Dendritic cell treated with granulocyte-macrophage colony-stimulating factor and Interleukin-4, amounts not matched to agents 40 ng/mL and 50 ng/mL, for 4 days (primary cell): ENCODE data around the gene GTF2IRD2.
A peak's percentile ranks its signal among the peaks of the same experiment; 100 is the strongest.
"Not testable (repeated sequence)": the region's sequence is repeated elsewhere in the genome, so short reads cannot be mapped to it uniquely, and the experiment has no call there.

Experiments
- H3K27ac Mint-ChIP-seq: one replicate; pipeline ENCODE4 v1.8.0; 2022; ENCODE audit warnings: mild to moderate bottlenecking, mixed read lengths
- H3K27me3 Mint-ChIP-seq: one replicate; pipeline ENCODE4 v1.8.0; 2022; ENCODE audit warnings: mild to moderate bottlenecking, mixed read lengths
- H3K36me3 Mint-ChIP-seq: one replicate; pipeline ENCODE4 v1.8.0; 2022; ENCODE audit warnings: low read depth, mixed read lengths
- H3K4me1 Mint-ChIP-seq: one replicate; pipeline ENCODE4 v1.8.0; 2022; ENCODE audit warnings: low read depth, mixed read lengths
- H3K4me3 Mint-ChIP-seq: one replicate; pipeline ENCODE4 v1.8.0; 2022; ENCODE audit warnings: mild to moderate bottlenecking, moderate library complexity, mixed read lengths
- H3K9me3 Mint-ChIP-seq: one replicate; pipeline ENCODE4 v1.8.0; 2022; ENCODE audit warnings: mixed read lengths
- intact Hi-C: fragments of 100-400 bp; cut with micrococcal nuclease; formaldehyde crosslinking; loops from one replicate; pipeline ENCODE4 v1.15.0; 2022

The GTF2IRD2 gene

DNA sequence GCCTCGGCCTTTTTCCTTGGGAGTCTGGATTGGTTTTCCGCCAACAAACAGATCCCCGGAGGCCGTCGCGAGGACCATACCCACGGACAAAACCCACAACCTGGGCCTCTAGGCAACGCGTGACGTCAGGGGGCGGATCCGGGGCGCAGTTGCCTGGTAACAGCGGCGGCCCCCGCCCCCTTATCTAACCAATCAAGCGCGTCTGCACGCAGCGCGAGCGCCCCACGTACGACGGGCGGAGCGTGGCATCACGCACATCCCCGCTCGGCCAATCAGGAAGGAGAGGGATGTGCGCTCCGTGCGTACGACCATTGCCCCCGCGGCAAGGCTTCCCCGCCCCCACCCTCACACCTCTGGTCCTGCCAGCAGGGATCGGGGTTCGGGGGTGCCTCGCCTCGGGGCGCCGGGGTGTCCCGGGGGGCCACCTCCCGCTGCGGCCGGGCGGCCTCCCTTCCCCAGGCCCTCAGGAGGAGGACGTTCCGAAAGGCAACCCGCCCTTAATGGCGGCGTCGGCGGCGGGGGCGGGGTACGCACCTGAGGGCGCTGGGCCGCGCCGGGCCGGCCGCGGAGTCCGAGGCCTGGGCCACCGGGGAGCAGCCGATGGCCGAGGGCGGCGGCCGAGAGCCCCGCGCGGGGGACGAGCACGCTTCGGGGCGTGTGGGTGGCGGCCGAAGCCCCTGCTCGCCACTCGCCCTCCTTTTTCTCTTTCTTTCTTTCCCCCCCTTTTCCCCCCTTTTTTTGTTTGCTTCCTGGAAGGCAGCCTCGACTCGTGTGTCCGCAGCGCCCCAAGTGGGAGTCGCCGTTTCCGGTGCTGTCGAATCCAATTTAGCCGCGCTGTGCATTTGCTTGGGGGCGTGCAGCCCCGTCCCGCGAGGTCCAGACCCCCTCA is at the start of gene GTF2IRD2:
Gene GTF2IRD2 (minus strand): TSS at position 773 of the 889 bp plus-strand sequence. CDS start 15,227 bp downstream, outside the sequence.
- H3K4me1 Mint-ChIP-seq, H3K36me3 Mint-ChIP-seq, H3K9me3 Mint-ChIP-seq, H3K27me3 Mint-ChIP-seq, intact Hi-C loops: not testable (repeated sequence)
- Mint-ChIP-seq H3K27ac (peak within 1 kb of the TSS; percentile 79), H3K4me3 (peak within 1 kb of the TSS; percentile 74)

DNA sequence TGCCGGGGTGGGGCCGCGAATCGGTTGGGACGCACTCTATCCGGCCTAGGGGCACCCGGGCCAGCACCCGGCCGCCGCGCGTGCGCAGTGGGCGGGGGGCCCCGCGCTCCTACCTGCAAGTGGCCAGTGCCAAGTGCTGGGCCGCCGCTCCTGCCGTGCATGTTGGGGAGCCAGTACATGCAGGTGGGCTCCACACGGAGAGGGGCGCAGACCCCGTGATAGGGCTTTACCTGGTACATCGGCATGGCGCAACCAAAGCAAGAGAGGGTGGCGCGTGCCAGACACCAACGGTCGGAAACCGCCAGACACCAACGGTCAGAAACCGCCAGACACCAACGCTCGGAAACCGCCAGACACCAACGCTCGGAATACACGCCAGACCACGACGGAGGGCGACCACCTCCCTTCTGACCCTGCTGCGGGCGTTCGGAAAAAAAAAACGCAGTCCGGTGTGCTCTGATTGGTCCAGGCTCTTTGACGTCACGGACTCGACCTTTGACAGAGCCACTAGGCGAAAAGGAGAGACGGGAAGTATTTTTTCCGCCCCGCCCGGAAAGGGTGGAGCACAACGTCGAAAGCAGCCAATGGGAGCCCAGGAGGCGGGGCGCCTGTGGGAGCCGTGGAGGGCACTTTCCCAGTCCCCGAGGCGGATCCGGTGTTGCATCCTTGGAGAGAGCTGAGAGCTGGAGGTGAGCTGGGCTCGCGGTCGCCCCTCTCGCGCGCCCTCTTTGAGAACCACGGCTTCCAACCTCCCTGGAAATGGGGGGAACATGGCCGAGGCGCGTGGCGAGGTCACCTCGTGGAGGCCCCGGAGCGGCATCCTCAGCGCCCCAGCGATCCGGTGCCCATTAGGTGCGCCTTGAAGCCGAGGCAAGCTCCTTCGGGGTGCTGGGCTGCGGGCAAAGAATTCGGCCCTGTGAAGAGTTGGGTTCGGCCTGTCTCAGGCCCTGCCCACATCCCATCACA is 39.0 kb upstream of the GTF2IRD2 start:
- H3K4me3 Mint-ChIP-seq = peak overlapping the region; percentile 80
- H3K4me1 Mint-ChIP-seq, H3K36me3 Mint-ChIP-seq, intact Hi-C loops, H3K9me3 Mint-ChIP-seq, H3K27me3 Mint-ChIP-seq: not testable (repeated sequence)
- peak overlapping the region; percentile 87 for H3K27ac Mint-ChIP-seq

DNA sequence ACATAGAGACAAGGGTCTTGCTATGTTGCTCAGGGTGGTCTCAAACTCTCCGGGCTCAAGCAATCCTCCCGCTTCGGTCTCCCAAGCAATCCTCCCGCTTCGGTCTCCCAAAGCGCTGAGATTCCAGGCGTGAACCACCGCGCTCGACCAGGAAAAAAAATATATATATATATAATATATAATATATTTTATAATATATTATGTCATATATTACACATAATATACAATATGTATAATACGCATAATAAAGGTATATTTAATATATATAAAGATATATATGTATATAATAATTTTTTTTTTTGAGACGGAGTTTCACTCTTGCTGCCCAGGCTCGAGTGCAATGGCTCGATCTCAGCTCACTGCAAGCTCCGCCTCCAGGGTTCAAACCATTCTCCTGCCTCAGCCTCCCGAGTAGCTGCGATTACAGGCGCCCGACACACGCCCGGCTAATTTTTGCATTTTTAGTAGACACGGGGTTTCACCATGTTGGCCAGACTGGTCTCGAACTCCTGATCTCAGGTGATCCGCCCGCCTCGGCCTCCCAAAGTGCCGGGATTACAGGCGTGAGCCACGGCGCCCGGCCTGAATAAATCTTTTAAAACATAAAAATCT is 38.2 kb upstream of the GTF2IRD2 start:
- intact Hi-C loops, H3K36me3 Mint-ChIP-seq, H3K4me3 Mint-ChIP-seq, H3K27ac Mint-ChIP-seq, H3K27me3 Mint-ChIP-seq, H3K4me1 Mint-ChIP-seq, H3K9me3 Mint-ChIP-seq: not testable (repeated sequence)

DNA sequence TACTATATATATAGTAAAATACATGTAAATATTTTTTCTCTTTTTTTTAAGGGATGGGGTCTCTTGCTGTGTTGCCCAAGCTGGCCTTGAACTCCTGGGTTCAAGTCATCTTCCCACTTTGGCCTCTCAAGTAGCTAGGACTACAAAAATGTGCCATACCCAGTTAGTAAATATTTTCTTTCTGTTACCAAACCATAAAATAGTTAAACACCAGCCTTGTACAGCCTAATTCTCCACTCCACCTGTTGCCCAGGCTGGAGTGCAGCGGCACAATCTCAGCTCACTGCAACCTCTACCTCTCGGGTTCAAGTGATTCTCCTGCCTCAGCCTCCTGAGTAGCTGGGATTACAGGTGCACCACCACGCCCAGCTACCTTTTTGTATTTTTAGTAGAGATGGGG is 33.9 kb upstream of the GTF2IRD2 start:
- H3K9me3 Mint-ChIP-seq, H3K4me1 Mint-ChIP-seq, intact Hi-C loops, H3K27ac Mint-ChIP-seq, H3K27me3 Mint-ChIP-seq, H3K4me3 Mint-ChIP-seq: not testable (repeated sequence)
- peaks cover 22% of the 10 kb centered on the region for H3K36me3 Mint-ChIP-seq

DNA sequence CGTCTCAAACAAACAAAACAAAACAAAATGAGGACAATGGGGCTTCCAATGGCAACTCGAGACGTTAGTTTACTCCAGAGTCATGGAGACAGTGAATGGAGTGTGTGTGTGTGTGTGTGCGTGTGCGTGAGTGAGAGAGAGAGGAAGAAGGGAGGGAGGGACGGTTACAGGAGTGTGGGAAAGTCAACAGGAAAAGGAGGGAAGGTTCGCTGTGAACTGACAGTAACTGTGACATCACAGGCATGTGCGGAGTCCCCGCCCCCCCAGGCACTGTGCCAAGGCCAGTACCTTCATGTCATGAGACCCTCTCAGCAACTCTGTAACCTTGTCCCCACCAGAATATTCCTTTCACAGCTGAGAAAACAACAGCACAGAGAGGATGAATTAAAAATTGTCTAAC is 30.7 kb upstream of the GTF2IRD2 start:
- peaks cover 22% of the 10 kb centered on the region for H3K36me3 Mint-ChIP-seq
- H3K27ac Mint-ChIP-seq, H3K9me3 Mint-ChIP-seq, H3K4me1 Mint-ChIP-seq, H3K27me3 Mint-ChIP-seq, H3K4me3 Mint-ChIP-seq, intact Hi-C loops: not testable (repeated sequence)

DNA sequence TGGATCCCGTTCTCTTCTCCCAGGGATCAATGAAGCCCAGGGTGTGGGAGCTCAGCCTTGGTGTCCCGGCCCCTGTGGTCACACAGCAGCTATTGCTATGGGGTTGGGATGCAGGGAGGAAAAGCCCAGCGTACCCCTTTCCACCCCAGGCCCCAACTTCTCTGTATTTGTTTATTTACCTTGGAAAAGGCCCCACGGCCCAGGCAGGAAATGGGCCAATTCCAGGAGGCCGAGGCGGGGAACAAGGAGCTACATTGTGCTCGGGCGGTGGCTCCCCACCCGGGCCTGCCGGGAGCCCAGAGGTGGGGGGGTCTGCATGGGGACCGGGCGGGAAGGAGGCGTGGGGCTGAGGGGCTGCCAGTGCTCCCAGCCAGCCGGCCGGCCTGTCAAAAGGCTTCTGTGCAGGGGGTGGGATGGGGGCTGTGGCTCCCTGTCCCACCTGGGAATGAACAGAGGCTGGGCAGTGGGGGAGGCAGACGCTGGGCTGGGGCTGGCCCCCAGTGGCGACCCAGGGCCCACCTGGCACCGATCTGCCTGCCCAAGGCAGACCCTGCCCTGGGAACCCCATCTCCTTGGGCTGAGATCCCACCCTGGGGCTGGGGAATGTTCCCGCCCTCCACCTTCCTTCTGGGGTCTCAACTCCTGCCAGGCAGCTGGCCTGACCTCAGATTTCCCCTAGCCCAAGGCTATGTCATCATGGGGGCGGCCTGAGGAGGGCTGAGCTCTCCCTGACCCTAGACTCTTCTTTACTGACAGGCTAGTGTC is 23.5 kb upstream of the GTF2IRD2 start:
- H3K4me1 Mint-ChIP-seq, H3K4me3 Mint-ChIP-seq, H3K27ac Mint-ChIP-seq, H3K36me3 Mint-ChIP-seq, intact Hi-C loops, H3K27me3 Mint-ChIP-seq, H3K9me3 Mint-ChIP-seq: not testable (repeated sequence)

DNA sequence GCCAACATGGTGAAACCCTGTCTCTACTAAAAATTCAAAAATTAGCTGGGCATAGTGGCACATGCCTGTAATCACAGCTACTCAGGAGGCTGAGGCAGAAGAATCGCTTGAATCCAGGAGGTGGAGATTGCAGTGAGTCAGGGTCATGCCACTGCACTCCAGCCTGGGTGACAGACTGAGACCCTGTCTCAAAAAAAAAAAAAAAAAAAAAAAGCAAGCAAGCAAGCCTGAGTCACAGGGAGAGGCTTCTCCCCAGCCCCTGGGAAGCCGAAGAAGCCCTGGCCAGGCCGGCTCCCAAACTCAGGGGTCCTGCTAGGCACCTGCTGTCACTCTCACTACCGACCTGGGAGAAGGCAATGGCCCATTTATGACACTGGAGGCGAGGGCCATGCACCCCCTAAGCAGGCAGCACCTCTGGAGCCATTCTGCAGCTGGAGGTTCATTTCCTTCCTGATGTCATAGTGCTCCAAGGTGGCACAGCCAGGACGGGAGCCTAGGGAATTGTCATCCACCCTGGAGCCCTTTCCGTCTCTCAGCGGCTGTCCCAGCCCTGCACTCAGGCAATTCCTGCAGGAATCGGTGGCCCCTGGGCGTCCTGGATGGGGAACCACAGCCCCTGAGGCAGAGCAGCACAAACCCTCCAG is 22.8 kb upstream of the GTF2IRD2 start:
- H3K9me3 Mint-ChIP-seq, H3K4me1 Mint-ChIP-seq, H3K27ac Mint-ChIP-seq, H3K27me3 Mint-ChIP-seq, intact Hi-C loops, H3K36me3 Mint-ChIP-seq, H3K4me3 Mint-ChIP-seq: not testable (repeated sequence)

DNA sequence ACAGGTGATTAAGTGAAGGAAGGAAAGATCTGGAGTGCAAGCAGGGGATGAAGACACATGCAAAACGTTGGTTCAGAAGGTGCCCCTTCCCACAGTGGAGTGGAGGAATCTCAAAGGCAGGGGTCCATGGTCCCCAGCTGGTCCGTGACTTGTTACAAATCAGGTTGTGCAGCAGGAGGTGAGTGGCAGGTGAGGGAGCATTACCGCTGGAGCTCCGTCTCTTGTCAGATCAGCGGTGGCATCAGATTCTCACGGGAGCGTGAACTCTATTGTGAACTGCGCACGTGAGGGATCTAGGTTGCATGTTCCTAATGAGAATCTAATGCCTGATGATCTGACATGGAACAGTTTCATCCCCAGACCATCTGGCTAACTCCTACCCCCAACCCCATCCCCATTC is 21.1 kb upstream of the GTF2IRD2 start:
- H3K36me3 Mint-ChIP-seq, H3K9me3 Mint-ChIP-seq, H3K27ac Mint-ChIP-seq, H3K27me3 Mint-ChIP-seq, H3K4me1 Mint-ChIP-seq, intact Hi-C loops, H3K4me3 Mint-ChIP-seq: not testable (repeated sequence)

DNA sequence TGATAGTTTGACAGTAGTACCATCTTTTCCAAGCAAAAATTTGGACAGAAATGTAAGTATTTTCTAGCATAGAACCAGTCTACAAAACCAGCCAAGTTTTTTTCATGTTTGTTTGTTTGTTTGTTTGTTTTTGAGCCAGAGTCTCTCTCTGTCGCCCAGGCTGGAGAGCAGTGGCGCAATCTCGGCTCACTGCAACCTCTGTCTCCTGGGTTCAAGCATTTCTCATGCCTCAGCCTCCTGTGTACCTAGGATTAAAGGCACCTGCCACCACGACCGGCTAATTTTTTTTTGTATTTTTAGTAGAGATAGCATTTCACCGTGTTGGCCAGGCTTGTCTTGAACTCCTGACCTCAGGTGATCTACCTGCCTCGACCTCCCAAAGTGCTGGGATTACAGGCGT is 14.4 kb upstream of the GTF2IRD2 start:
- H3K9me3 Mint-ChIP-seq, H3K27ac Mint-ChIP-seq, H3K4me1 Mint-ChIP-seq, intact Hi-C loops, H3K36me3 Mint-ChIP-seq, H3K4me3 Mint-ChIP-seq, H3K27me3 Mint-ChIP-seq: not testable (repeated sequence)

DNA sequence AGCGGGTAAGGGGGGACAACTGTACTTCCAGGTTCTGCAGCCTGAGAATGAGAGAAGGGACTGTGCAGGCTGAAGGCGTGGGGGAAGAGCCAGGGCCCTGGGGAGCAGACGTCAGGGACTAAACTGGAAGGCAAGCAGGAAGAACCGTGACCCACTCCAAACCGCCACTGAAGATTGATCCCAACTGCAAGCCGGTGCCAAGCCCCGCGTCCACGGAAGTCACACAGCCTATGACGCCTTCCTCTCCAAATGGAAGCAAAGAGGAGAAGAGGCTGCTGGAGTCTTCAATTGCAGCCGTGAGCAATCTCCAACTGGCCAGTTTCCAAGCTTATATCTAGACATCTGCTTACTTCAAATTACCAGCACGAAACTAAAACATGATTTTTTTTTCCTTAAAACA is 1.6 kb downstream of the GTF2IRD2 start:
- H3K27ac Mint-ChIP-seq, H3K9me3 Mint-ChIP-seq, H3K27me3 Mint-ChIP-seq, intact Hi-C loops, H3K4me1 Mint-ChIP-seq, H3K4me3 Mint-ChIP-seq, H3K36me3 Mint-ChIP-seq: not testable (repeated sequence)

DNA sequence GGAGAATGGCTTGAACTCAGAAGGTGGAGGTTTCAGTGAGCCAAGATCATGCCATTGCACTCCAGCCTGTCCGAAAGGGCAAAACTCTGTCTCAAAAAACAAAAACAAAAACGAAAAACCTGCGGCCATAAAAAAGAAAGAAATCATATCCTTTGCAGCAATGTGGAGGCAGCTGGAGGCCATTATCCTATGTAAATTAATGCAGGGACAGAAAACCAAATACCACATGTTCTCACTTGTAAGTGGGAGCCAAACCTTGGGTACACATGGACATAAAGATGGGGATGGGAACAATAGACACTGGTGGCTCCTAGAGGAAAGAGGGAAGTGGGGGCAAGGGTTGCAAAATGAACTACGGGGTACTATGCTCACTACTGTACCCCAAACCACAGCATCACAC is 21.0 kb downstream of the GTF2IRD2 start:
- H3K36me3 Mint-ChIP-seq, H3K27ac Mint-ChIP-seq, H3K4me3 Mint-ChIP-seq, H3K27me3 Mint-ChIP-seq, intact Hi-C loops, H3K4me1 Mint-ChIP-seq, H3K9me3 Mint-ChIP-seq: not testable (repeated sequence)

DNA sequence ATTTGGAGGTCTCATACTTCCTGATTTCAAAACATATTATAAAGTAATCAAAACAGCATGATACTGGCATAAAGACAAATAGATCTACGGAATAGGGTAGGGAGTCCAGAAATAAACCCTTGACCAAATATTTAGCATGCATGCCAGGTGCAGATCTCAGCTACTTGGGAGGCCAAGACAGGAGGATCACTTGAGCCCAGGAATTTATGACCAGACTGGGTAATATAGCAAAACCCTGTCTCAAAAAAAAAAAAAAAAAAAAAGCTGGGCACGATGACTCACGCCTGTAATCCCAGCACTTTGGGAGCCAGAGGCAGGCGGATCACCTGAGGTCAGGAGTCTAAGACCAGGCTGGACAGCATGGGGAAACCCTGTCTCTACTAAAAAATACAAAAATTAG is 21.4 kb downstream of the GTF2IRD2 start:
- H3K4me3 Mint-ChIP-seq, H3K9me3 Mint-ChIP-seq, H3K27me3 Mint-ChIP-seq, H3K27ac Mint-ChIP-seq, intact Hi-C loops, H3K4me1 Mint-ChIP-seq, H3K36me3 Mint-ChIP-seq: not testable (repeated sequence)

DNA sequence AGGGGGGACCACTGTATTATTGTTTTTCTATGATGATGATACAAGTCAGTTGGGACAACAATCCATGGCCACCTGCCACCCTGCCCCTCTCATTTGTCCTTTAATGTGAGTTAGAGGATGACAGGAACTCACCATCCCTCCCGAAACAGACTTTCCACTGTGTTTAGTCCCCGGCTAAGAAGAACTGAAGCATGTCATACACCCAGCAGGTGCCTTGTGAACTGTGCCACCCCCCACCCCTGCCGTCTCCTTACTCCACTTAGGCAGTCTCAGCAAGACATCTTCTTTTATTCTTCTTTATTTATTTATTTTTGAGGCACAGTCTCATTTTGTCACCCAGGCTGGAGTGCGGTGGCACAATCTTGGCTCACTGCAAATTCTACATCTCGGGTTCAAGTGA is 30.1 kb downstream of the GTF2IRD2 start:
- H3K4me1 Mint-ChIP-seq, H3K36me3 Mint-ChIP-seq, H3K4me3 Mint-ChIP-seq, H3K27ac Mint-ChIP-seq, H3K9me3 Mint-ChIP-seq, H3K27me3 Mint-ChIP-seq, intact Hi-C loops: not testable (repeated sequence)
